ENCODE data around the gene SPEN.
A peak's percentile ranks its signal among the peaks of the same experiment; 100 is the strongest.

The SPEN gene

DNA sequence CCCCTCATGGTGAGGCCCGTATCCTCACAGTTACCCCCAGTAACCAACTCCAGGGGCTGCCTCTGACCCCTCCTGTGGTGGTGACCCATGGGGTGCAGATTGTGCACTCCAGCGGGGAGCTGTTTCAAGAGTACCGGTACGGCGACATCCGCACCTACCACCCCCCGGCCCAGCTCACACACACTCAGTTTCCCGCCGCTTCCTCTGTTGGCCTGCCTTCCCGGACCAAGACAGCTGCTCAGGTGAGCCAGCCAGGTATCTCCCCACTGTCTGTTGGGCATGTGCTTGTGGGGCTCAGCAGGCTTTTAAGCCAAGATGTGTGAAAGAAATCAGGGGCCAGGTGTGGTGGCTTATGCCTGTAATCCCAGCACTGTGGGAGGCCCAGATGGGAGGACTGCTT, 88.5 kb downstream of the SPEN start:
- no peak for TF ChIP-seq FOXP2 (optimal IDR thresholded peaks at IDR 0.05; ENCODE audit: borderline replicate concordance, extremely low read depth, extremely low read length, insufficient read depth)
- TF ChIP-seq POLR2AphosphoS5 (IDR thresholded peaks at IDR 0.05; ENCODE audit: low read depth, low read length): no peak
- no peak for TF ChIP-seq TAF1 (IDR thresholded peaks at IDR 0.05; ENCODE audit: borderline replicate concordance, insufficient read depth, low read length)
- TF ChIP-seq, protein P1, sequence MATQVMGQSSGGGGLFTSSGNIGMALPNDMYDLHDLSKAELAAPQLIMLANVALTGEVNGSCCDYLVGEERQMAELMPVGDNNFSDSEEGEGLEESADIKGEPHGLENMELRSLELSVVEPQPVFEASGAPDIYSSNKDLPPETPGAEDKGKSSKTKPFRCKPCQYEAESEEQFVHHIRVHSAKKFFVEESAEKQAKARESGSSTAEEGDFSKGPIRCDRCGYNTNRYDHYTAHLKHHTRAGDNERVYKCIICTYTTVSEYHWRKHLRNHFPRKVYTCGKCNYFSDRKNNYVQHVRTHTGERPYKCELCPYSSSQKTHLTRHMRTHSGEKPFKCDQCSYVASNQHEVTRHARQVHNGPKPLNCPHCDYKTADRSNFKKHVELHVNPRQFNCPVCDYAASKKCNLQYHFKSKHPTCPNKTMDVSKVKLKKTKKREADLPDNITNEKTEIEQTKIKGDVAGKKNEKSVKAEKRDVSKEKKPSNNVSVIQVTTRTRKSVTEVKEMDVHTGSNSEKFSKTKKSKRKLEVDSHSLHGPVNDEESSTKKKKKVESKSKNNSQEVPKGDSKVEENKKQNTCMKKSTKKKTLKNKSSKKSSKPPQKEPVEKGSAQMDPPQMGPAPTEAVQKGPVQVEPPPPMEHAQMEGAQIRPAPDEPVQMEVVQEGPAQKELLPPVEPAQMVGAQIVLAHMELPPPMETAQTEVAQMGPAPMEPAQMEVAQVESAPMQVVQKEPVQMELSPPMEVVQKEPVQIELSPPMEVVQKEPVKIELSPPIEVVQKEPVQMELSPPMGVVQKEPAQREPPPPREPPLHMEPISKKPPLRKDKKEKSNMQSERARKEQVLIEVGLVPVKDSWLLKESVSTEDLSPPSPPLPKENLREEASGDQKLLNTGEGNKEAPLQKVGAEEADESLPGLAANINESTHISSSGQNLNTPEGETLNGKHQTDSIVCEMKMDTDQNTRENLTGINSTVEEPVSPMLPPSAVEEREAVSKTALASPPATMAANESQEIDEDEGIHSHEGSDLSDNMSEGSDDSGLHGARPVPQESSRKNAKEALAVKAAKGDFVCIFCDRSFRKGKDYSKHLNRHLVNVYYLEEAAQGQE (IDR thresholded peaks at IDR 0.05; ENCODE audit: insufficient read depth in 1 of 2, low read depth in 2 of 2, low read length in 2 of 2): no peak
- TF ChIP-seq SIN3A (IDR thresholded peaks at IDR 0.05; ENCODE audit: borderline replicate concordance, insufficient read depth, low read length): no peak

DNA sequence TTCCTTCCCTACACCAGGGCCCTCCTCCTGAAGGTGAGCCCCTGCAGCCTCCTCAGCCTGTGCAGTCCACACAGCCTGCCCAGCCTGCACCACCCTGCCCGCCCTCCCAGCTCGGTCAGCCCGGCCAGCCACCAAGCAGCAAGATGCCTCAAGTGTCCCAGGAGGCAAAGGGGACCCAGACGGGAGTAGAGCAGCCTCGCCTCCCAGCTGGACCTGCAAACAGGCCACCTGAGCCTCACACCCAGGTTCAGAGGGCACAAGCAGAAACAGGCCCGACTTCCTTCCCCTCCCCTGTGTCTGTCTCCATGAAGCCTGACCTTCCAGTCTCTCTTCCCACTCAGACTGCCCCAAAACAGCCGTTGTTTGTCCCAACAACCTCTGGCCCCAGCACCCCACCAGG, 89.6 kb downstream of the SPEN start:
- no peak for TF ChIP-seq FOXP2 (optimal IDR thresholded peaks at IDR 0.05; ENCODE audit: borderline replicate concordance, extremely low read depth, extremely low read length, insufficient read depth)
- no peak for TF ChIP-seq TAF1 (IDR thresholded peaks at IDR 0.05; ENCODE audit: borderline replicate concordance, insufficient read depth, low read length)
- no peak for TF ChIP-seq POLR2AphosphoS5 (IDR thresholded peaks at IDR 0.05; ENCODE audit: low read depth, low read length)
- TF ChIP-seq SIN3A (IDR thresholded peaks at IDR 0.05; ENCODE audit: borderline replicate concordance, insufficient read depth, low read length): no peak
- TF ChIP-seq, protein P1 (IDR thresholded peaks at IDR 0.05; ENCODE audit: insufficient read depth in 1 of 2, low read depth in 2 of 2, low read length in 2 of 2): no peak

DNA sequence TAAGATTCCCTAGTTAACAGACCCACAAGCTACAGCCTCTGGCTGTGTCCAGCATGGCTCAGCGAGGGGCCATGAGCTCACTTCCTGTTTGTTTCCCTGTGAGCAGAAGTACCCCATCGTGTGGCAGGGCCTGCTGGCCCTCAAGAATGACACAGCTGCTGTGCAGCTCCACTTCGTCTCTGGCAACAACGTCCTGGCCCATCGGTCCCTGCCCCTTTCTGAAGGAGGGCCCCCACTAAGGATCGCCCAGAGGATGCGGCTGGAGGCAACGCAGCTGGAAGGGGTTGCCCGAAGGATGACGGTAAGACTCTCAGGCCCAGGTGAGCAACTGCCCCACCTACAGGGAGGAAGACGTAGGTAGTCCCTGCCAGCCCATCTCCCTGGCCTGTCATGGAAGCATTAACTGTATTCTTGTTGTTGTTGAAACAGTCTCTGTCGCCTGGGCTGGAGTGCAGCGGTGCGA, 90.2 kb downstream of the SPEN start:
- TF ChIP-seq TAF1 (IDR thresholded peaks at IDR 0.05; ENCODE audit: borderline replicate concordance, insufficient read depth, low read length): no peak
- no peak for TF ChIP-seq POLR2AphosphoS5 (IDR thresholded peaks at IDR 0.05; ENCODE audit: low read depth, low read length)
- TF ChIP-seq SIN3A (IDR thresholded peaks at IDR 0.05; ENCODE audit: borderline replicate concordance, insufficient read depth, low read length): no peak
- TF ChIP-seq FOXP2 (optimal IDR thresholded peaks at IDR 0.05; ENCODE audit: borderline replicate concordance, extremely low read depth, extremely low read length, insufficient read depth): peak; percentile 47
- TF ChIP-seq, protein P1 (IDR thresholded peaks at IDR 0.05; ENCODE audit: insufficient read depth in 1 of 2, low read depth in 2 of 2, low read length in 2 of 2): no peak

DNA sequence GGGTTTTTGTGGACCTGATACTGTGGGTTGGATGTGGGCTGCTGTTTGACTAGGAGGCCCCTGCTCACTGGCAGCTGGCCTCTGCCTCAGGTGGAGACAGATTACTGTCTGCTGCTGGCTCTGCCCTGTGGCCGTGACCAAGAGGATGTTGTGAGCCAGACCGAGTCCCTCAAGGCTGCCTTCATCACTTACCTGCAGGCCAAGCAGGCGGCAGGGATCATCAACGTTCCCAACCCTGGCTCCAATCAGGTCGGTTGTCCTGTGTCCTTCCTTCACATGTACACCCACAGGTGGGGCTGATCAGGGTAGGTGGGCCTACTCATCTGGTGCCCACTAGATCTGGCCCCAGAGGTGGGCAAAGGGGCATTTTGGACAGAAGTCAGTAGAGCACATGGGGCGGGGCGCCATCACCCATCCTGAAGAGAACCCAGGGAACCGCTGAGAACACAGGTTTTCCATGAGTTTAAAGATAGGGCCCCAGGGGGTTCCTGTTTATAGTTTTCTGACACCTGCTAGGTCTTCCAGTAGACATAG, 91.2 kb downstream of the SPEN start:
- TF ChIP-seq FOXP2 (optimal IDR thresholded peaks at IDR 0.05; ENCODE audit: borderline replicate concordance, extremely low read depth, extremely low read length, insufficient read depth) (no peak), SIN3A (IDR thresholded peaks at IDR 0.05; ENCODE audit: borderline replicate concordance, insufficient read depth, low read length) (no peak), TAF1 (IDR thresholded peaks at IDR 0.05; ENCODE audit: borderline replicate concordance, insufficient read depth, low read length) (no peak), POLR2AphosphoS5 (IDR thresholded peaks at IDR 0.05; ENCODE audit: low read depth, low read length) (no peak)
- TF ChIP-seq, protein P1 (IDR thresholded peaks at IDR 0.05; ENCODE audit: insufficient read depth in 1 of 2, low read depth in 2 of 2, low read length in 2 of 2): no peak

All from PFSK-1 (cell line).